Ascending aorta (tissue), 2 donors: ENCODE results near the gene SAP30L. TPM values are rescaled to one million over a fixed set of nuclear protein-coding genes. Genes with fewer than 3 reads are reported as not detected.
A peak's percentile ranks its signal among the peaks of the same experiment; 100 is the strongest.

ENCODE experiments used
- DNase-seq, 2 donors: peaks; one replicate each; pipeline ENCODE4 v3.0.0-alpha.2; 2019; ENCODE audit warnings: low spot score in 2 of 2
- H3K27ac ChIP-seq, 2 donors: fragments of 200-600 bp; sonication (generic); one replicate each; pipeline ENCODE4 v1.5.1; 2016 to 2017; ENCODE audit warnings: mild to moderate bottlenecking in 1 of 2
- H3K27me3 ChIP-seq: fragments of 200-600 bp; sonication (generic); one replicate; pipeline ENCODE4 v1.5.1; 2017
- H3K36me3 ChIP-seq, 2 donors: fragments of 200-600 bp; sonication (generic); one replicate each; pipeline ENCODE4 v1.5.1; 2016
- H3K4me1 ChIP-seq, 2 donors: fragments of 200-600 bp; sonication (generic); one replicate each; pipeline ENCODE4 v1.5.1; 2016 to 2017; ENCODE audit warnings: mild to moderate bottlenecking in 1 of 2
- H3K4me3 ChIP-seq, 2 donors: fragments of 200-600 bp; sonication (generic); one replicate each; pipeline ENCODE4 v1.5.1; 2016 to 2017; ENCODE audit warnings: mild to moderate bottlenecking in 1 of 2
- H3K9me3 ChIP-seq, 2 donors: fragments of 200-600 bp; sonication (generic); one replicate each; pipeline ENCODE4 v1.5.1; 2016
- CTCF ChIP-seq, 3 experiments: fragments of 200-600 bp in 2 of 3; fragments of 450-650 bp in 1 of 3; sonication (generic) in 2 of 3; IDR thresholded peaks; one replicate each; pipeline ENCODE4 v1.5.1; 2016 to 2019; ENCODE audit warnings: antibody characterized with exemption in 3 of 3, mild to moderate bottlenecking in 1 of 3, moderate library complexity in 1 of 3
- intact Hi-C: fragments of 100-400 bp; cut with DNase I; formaldehyde crosslinking; loops from one replicate; pipeline ENCODE4 v1.15.1; 2023
- total RNA-seq: library from RNA; depleted of rRNA; stranded (reverse); fragments of >200 nt; gene quantifications from one replicate; pipeline ENCODE4 v1.1.0, GENCODE V29; 2016

The SAP30L gene
- total RNA-seq, 1 donor from 2014 or later: 36.5 TPM

DNA sequence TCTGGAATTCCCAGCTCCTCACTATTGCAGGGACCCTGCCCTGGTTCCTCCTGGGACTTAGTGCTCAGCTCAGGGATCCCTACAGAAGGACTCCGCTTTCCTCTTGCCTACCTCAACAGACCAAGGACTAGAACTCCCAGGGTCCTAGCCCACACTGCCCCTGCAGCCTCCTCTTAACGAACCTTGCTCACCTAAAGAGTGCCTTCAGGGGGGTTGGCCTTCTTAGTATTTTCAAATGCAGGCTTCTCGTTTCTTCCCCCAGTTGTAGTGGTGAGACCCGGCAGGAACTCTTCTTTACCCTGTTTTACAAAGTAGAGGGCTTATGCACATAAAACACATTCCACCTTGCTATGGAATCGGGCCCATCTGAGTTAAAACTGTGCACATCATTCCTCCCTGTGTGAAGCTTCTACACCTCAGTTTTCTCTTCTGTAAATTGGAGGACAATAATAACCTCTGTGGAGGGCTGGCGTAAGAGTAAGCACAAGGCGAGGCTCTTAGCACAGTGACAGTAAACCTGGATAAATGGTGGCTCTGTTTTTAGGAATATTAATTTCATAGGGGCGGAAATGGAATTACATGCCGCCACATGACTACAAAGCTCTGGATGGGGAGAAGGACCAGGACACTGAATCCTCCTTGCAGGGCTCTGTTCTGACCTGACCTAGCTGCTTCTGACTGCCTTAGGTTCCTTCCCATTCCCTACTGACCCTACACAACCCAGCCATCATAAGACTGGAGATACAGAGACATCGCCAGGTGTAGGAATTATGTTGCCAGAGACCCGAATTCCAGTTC, 36.0 kb downstream of the SAP30L start:
- H3K9me3 ChIP-seq: no peaks in the 10 kb centered on the region
- no peak for TF ChIP-seq CTCF (IDR thresholded peaks at IDR 0.05)
- H3K4me3 ChIP-seq: no peak overlapping the region
- H3K36me3 ChIP-seq: no peaks in the 10 kb centered on the region
- peaks cover 10 to 28% of the 10 kb centered on the region in 2 donors for H3K4me1 ChIP-seq
- no peak overlapping the region for H3K27ac ChIP-seq
- intact Hi-C loops: no loop called here
- DNase-seq: no peak
- H3K27me3 ChIP-seq: peaks cover 92% of the 10 kb centered on the region

DNA sequence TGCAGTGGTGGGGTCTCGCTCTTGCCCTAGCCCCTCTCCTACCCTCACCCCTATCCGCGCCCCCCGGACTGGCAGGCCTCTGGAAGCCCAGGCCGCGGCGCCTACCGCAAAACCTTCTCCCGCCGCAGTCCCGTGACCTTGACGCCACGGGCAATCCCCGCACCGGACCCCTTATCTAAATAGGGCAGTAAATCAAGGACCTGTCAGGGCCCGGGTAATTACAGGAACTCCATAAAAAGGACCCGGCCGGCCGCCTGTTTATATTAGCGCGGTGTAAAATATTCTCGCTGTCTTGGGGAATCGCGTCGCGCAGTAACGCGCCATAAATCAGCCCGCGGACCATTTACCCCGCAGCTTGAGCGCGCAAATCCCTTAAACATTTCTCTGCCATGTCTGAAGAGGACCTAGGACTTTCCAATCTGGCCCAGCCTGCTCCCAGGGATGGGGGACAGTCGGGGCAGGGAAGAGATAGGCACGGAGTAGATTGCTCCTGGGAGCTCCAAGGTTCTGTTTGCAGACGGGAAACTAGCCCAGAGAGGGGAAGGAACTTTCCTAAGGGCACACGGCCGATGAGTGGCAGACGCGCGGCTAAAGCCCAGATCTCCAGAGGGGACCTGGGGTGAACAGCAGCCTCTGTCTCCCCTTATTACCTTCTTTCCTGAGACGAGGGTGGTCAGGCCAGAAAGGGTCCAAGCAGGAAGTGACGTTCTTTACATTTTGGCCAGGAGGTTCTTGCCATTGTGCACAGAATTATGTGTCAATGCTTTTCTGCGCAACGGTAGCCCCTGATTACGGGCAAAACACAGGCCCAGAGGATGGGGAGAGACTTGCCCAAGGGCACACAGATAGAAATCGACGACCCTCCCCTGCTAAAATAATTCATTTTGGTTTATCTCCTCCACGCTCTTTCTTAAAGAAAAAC, 37.0 kb downstream of the SAP30L start:
- DNase-seq: no peak
- Histone ChIP-seq H3K4me3 (no peak overlapping the region), H3K36me3 (no peaks in the 10 kb centered on the region), H3K27me3 (peaks cover 82% of the 10 kb centered on the region), H3K4me1 (peaks cover 6 to 18% of the 10 kb centered on the region in 2 donors), H3K27ac (no peak overlapping the region), H3K9me3 (no peaks in the 10 kb centered on the region)
- intact Hi-C loops: no loop called here
- no peak for TF ChIP-seq CTCF (IDR thresholded peaks at IDR 0.05)

GRCh38 chr5:154483654-154484392, 38.0 kb downstream of the SAP30L start:
- no peak for TF ChIP-seq CTCF (IDR thresholded peaks at IDR 0.05)
- Histone ChIP-seq H3K4me1 (peaks cover 0 to 7% of the 10 kb centered on the region in 2 donors), H3K36me3 (no peaks in the 10 kb centered on the region), H3K27me3 (peaks cover 71% of the 10 kb centered on the region), H3K9me3 (no peaks in the 10 kb centered on the region), H3K27ac (no peak overlapping the region), H3K4me3 (no peak overlapping the region)
- intact Hi-C loops: no loop called here
- DNase-seq: peak in 1 of 2 donors; percentile 24

GRCh38 chr5:154484393-154485095, 38.7 kb downstream of the SAP30L start:
- Histone ChIP-seq H3K27ac (no peak overlapping the region), H3K4me3 (no peak overlapping the region), H3K9me3 (no peaks in the 10 kb centered on the region), H3K4me1 (peaks cover 0 to 2% of the 10 kb centered on the region in 2 donors), H3K36me3 (no peaks in the 10 kb centered on the region), H3K27me3 (peaks cover 64% of the 10 kb centered on the region)
- intact Hi-C loops: no loop called here
- peak in 1 of 2 donors; percentile 42 for DNase-seq
- no peak for TF ChIP-seq CTCF (IDR thresholded peaks at IDR 0.05)

DNA sequence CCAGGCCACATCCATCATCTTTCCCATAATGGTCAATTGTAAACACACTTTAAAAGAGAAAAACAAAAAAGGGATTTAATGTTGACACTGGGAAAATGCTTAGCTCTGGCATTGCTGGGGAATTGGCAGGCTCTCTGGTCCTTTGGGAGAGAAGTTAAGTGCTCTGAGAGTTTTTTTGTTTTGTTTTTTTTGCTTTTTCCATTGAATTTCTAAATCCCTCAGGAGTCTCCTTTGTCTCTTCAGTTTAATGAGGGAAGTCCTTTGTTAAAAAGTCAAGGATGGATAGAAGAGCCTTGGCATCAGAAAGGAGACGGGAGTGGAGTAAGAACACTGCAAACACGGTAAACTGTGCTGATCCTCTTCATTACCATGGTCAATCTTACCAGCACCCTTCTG, 39.3 kb downstream of the SAP30L start:
- Histone ChIP-seq H3K9me3 (no peaks in the 10 kb centered on the region), H3K27me3 (peaks cover 59% of the 10 kb centered on the region), H3K4me1 (peaks cover 0 to 2% of the 10 kb centered on the region in 2 donors), H3K27ac (no peak overlapping the region), H3K4me3 (no peak overlapping the region), H3K36me3 (no peaks in the 10 kb centered on the region)
- intact Hi-C loops: no loop called here
- DNase-seq: peak in 1 of 2 donors; percentile 9
- no peak for TF ChIP-seq CTCF (IDR thresholded peaks at IDR 0.05)
